Esophagus squamous epithelium (tissue), 5 donors: ENCODE measurements around the gene CDK6. TPM values are rescaled to one million over a fixed set of nuclear protein-coding genes. Genes with fewer than 3 reads are reported as not detected.

Experiments
- DNase-seq: peaks from one replicate; lab custom pipeline; 2025; lab: John Stamatoyannopoulos, UW
- H3K27ac ChIP-seq, 4 donors: fragments of 200-600 bp; sonication (generic); one replicate each; pipeline ENCODE4 v1.5.1; 2016 to 2019; ENCODE audit warnings: mild to moderate bottlenecking in 1 of 4
- H3K27me3 ChIP-seq, 4 donors: fragments of 200-600 bp; sonication (generic); 1 replicate in 3 of 4; 2 replicates in 1 of 4; pipeline versions ENCODE4 v1.5.1 to v1.6.0; 2017 to 2021; ENCODE audit warnings: antibody characterized with exemption in 1 of 4
- H3K36me3 ChIP-seq, 3 donors: fragments of 200-600 bp; sonication (generic); one replicate each; pipeline ENCODE4 v1.5.1; 2016 to 2019
- H3K4me1 ChIP-seq, 3 donors: fragments of 200-600 bp; sonication (generic); one replicate each; pipeline ENCODE4 v1.5.1; 2017 to 2019
- H3K4me3 ChIP-seq, 4 donors: fragments of 200-600 bp; sonication (generic); 1 replicate in 3 of 4; 2 replicates in 1 of 4; pipeline ENCODE4 v1.5.1; 2016 to 2019; ENCODE audit warnings: mild to moderate bottlenecking in 2 of 4, moderate library complexity in 1 of 4
- H3K9me3 ChIP-seq, 3 donors: fragments of 200-600 bp; sonication (generic); one replicate each; pipeline ENCODE4 v1.5.1; 2016 to 2019
- CTCF ChIP-seq, 6 experiments: fragments of 450-650 bp in 4 of 6; fragments of 200-600 bp in 2 of 6; sonication (generic) in 2 of 6; IDR thresholded peaks; one replicate each; pipeline ENCODE4 v1.5.1; 2016 to 2019; ENCODE audit warnings: antibody characterized with exemption in 6 of 6, mild to moderate bottlenecking in 4 of 6, moderate library complexity in 4 of 6
- POLR2A ChIP-seq, 4 donors: fragments of 450-650 bp; IDR thresholded peaks; one replicate each; pipeline ENCODE4 v1.6.1; 2017; ENCODE audit warnings: antibody characterized with exemption in 4 of 4, mild to moderate bottlenecking in 4 of 4, moderate library complexity in 3 of 4
- WGBS, 2 donors: methylation state at CpG; one replicate each; pipeline ENCODE4 v1.1.5; 2018; 5-methylcytosine and 5-hydroxymethylcytosine counted together
- intact Hi-C: fragments of 100-400 bp; cut with DNase I; formaldehyde crosslinking; loops from one replicate; pipeline ENCODE4 v1.15.0; 2022
- total RNA-seq, 4 donors: library from RNA; depleted of rRNA; stranded (reverse); fragments of >200 nt; gene quantifications; one replicate each; pipeline ENCODE4 v1.1.0, GENCODE V29; 2016
- donor health status: DM: yes; HTN: yes; CAD: no.

The CDK6 gene
- total RNA-seq, 4 donors from 2014 or later = 15.6 to 59.2 (median 32.4) TPM

GRCh38 chr7:92569137-92569536 is 267.2 kb downstream of the CDK6 start:
- WGBS, 2 donors = 83 to 87% methylated on average over 4 of the region's 4 CpGs
- no peak overlapping the region for H3K4me3 ChIP-seq
- peaks cover 7 to 100% (median 11%) of the 10 kb centered on the region in 3 donors for H3K36me3 ChIP-seq
- no peaks in the 10 kb centered on the region for H3K9me3 ChIP-seq
- TF ChIP-seq POLR2A (IDR thresholded peaks at IDR 0.05) (no peak), CTCF (IDR thresholded peaks at IDR 0.05) (no peak)
- intact Hi-C loops = no loop called here
- H3K4me1 ChIP-seq = no peaks in the 10 kb centered on the region
- DNase-seq = no peak
- no peak overlapping the region for H3K27ac ChIP-seq
- no peaks in the 10 kb centered on the region for H3K27me3 ChIP-seq

GRCh38 chr7:92567460-92567859 is 268.9 kb downstream of the CDK6 start:
- Histone ChIP-seq H3K9me3 (no peaks in the 10 kb centered on the region), H3K27me3 (no peaks in the 10 kb centered on the region), H3K4me3 (no peak overlapping the region), H3K27ac (no peak overlapping the region), H3K36me3 (peaks cover 5 to 100% (median 11%) of the 10 kb centered on the region in 3 donors), H3K4me1 (no peaks in the 10 kb centered on the region)
- TF ChIP-seq POLR2A (IDR thresholded peaks at IDR 0.05) = no peak
- intact Hi-C loops = no loop called here
- 90 to 92% methylated on average over 6 of the region's 6 CpGs for WGBS, 2 donors
- no peak for DNase-seq

GRCh38 chr7:92563345-92563744 is 273.0 kb downstream of the CDK6 start:
- H3K4me1 ChIP-seq = no peaks in the 10 kb centered on the region
- H3K4me3 ChIP-seq = no peak overlapping the region
- intact Hi-C loops = no loop called here
- H3K27me3 ChIP-seq = no peaks in the 10 kb centered on the region
- DNase-seq = no peak
- peaks cover 0 to 89% (median 5%) of the 10 kb centered on the region in 3 donors for H3K36me3 ChIP-seq
- no peak for TF ChIP-seq CTCF (IDR thresholded peaks at IDR 0.05)
- TF ChIP-seq POLR2A (IDR thresholded peaks at IDR 0.05) = no peak
- H3K27ac ChIP-seq = no peak overlapping the region
- no peaks in the 10 kb centered on the region for H3K9me3 ChIP-seq
- 81 to 86% methylated on average over 2 of the region's 2 CpGs for WGBS, 2 donors

GRCh38 chr7:92560602-92561001 is 275.8 kb downstream of the CDK6 start:
- Histone ChIP-seq H3K9me3 (no peaks in the 10 kb centered on the region), H3K27me3 (no peaks in the 10 kb centered on the region), H3K36me3 (peaks cover 0 to 76% (median 0%) of the 10 kb centered on the region in 3 donors), H3K4me1 (no peaks in the 10 kb centered on the region), H3K27ac (no peak overlapping the region), H3K4me3 (no peak overlapping the region)
- intact Hi-C loops = no loop called here
- DNase-seq = no peak
- TF ChIP-seq CTCF (IDR thresholded peaks at IDR 0.05) (no peak), POLR2A (IDR thresholded peaks at IDR 0.05) (no peak)

GRCh38 chr7:92557808-92558362 is 278.5 kb downstream of the CDK6 start:
- Histone ChIP-seq H3K27me3 (no peaks in the 10 kb centered on the region), H3K4me3 (no peak overlapping the region), H3K9me3 (no peaks in the 10 kb centered on the region), H3K36me3 (peaks cover 0 to 49% (median 0%) of the 10 kb centered on the region in 3 donors), H3K4me1 (no peaks in the 10 kb centered on the region), H3K27ac (no peak overlapping the region)
- DNase-seq = no peak
- intact Hi-C loops = no loop called here
- 77 to 80% methylated on average over 7 of the region's 7 CpGs for WGBS, 2 donors
- TF ChIP-seq POLR2A (IDR thresholded peaks at IDR 0.05) (no peak), CTCF (IDR thresholded peaks at IDR 0.05) (no peak)

- no peak for DNase-seq
- Histone ChIP-seq H3K9me3 (no peaks in the 10 kb centered on the region), H3K4me3 (no peak overlapping the region), H3K27ac (no peak overlapping the region), H3K27me3 (no peaks in the 10 kb centered on the region), H3K4me1 (no peaks in the 10 kb centered on the region), H3K36me3 (peaks cover 0 to 43% (median 0%) of the 10 kb centered on the region in 3 donors)
- TF ChIP-seq CTCF (IDR thresholded peaks at IDR 0.05) (no peak), POLR2A (IDR thresholded peaks at IDR 0.05) (no peak)
- intact Hi-C loops = no loop called here
- 69 to 82% methylated on average over 2 of the region's 2 CpGs for WGBS, 2 donors
Measured at GRCh38 chr7:92557249-92557648, 279.1 kb downstream of the CDK6 start.
